ENCODE data around the gene FER.

DNA sequence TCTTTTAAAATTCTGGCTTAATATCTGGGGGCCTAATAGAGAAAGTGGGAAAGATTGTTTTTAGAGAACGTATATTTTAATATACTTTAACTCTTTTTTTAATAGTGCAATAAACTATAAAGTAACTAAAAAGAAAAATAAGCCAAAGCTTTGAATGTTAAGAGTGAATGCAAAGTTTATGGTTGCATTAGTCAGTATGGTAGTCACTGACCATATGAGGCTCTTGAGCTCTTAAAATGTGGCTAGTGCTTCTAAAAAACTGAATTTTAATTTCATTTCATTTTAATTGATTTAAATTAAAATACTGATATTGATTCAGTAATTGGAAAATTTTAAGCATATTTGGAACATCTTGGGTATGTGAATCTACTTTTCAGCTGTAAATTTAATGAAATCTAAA, 351.4 kb downstream of the FER start:
- TF ChIP-seq, protein P1, sequence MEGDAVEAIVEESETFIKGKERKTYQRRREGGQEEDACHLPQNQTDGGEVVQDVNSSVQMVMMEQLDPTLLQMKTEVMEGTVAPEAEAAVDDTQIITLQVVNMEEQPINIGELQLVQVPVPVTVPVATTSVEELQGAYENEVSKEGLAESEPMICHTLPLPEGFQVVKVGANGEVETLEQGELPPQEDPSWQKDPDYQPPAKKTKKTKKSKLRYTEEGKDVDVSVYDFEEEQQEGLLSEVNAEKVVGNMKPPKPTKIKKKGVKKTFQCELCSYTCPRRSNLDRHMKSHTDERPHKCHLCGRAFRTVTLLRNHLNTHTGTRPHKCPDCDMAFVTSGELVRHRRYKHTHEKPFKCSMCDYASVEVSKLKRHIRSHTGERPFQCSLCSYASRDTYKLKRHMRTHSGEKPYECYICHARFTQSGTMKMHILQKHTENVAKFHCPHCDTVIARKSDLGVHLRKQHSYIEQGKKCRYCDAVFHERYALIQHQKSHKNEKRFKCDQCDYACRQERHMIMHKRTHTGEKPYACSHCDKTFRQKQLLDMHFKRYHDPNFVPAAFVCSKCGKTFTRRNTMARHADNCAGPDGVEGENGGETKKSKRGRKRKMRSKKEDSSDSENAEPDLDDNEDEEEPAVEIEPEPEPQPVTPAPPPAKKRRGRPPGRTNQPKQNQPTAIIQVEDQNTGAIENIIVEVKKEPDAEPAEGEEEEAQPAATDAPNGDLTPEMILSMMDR (IDR thresholded peaks at IDR 0.05) = no peak
- no peak for TF ChIP-seq POLR2AphosphoS5 (IDR thresholded peaks at IDR 0.05; ENCODE audit: low read depth, low read length)

All from Panc1 (cell line).